22Rv1 (cell line): ENCODE data around the gene PARVB.

Source experiments
- ZFX ChIP-seq: fragments of 450-650 bp; IDR thresholded peaks from 2 replicates; pipeline ENCODE4 v1.6.1; 2017; ENCODE audit warnings: antibody characterized with exemption, borderline replicate concordance
- TF ChIP-seq, protein P1 (sequence below): fragments of 450-650 bp; IDR thresholded peaks from 2 replicates; pipeline ENCODE4 v1.5.1; 2017; ENCODE audit warnings: mild to moderate bottlenecking

DNA sequence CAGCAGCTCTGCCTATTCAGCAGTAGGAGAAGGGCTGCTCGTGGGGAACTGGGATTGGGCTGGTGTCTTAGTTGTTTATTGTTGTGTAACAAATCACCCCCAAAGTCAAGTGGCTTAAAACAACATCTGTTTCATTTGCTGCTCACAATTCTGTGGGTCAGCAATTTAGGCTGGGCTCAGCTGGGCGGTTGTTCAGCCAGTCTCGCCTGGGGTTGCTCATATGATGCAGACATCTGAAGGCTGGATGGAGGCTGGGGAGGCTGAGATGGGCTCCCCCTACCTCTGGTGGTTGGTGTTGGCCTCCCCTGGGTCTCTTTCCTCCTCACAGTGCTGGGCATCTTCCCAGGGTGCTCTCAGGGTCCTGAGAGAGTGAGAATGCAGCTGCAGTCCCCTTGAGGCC is 113.3 kb downstream of the PARVB start:
- TF ChIP-seq, protein P1, sequence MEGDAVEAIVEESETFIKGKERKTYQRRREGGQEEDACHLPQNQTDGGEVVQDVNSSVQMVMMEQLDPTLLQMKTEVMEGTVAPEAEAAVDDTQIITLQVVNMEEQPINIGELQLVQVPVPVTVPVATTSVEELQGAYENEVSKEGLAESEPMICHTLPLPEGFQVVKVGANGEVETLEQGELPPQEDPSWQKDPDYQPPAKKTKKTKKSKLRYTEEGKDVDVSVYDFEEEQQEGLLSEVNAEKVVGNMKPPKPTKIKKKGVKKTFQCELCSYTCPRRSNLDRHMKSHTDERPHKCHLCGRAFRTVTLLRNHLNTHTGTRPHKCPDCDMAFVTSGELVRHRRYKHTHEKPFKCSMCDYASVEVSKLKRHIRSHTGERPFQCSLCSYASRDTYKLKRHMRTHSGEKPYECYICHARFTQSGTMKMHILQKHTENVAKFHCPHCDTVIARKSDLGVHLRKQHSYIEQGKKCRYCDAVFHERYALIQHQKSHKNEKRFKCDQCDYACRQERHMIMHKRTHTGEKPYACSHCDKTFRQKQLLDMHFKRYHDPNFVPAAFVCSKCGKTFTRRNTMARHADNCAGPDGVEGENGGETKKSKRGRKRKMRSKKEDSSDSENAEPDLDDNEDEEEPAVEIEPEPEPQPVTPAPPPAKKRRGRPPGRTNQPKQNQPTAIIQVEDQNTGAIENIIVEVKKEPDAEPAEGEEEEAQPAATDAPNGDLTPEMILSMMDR, result no peak
- TF ChIP-seq ZFX, result no peak
